B cell (primary cell): ENCODE data around the gene SCFD2.

Experiments used
- EZH2 ChIP-seq: IDR thresholded peaks from 2 replicates; pipeline ENCODE4 v1.6.1; 2012; ENCODE audit warnings: borderline replicate concordance, low read depth, mild to moderate bottlenecking, moderate library complexity, low read length; ENCODE audit not compliant: insufficient read depth, poor library complexity, severe bottlenecking
- TF ChIP-seq, protein P1 (sequence below): fragments of 200-600 bp; IDR thresholded peaks from one replicate; pipeline ENCODE4 v1.8.0; 2022; ENCODE audit warnings: antibody characterized with exemption, mild to moderate bottlenecking

GRCh38 chr4:53016099-53016820 lies 349.6 kb downstream of the SCFD2 start:
- TF ChIP-seq, protein P1, sequence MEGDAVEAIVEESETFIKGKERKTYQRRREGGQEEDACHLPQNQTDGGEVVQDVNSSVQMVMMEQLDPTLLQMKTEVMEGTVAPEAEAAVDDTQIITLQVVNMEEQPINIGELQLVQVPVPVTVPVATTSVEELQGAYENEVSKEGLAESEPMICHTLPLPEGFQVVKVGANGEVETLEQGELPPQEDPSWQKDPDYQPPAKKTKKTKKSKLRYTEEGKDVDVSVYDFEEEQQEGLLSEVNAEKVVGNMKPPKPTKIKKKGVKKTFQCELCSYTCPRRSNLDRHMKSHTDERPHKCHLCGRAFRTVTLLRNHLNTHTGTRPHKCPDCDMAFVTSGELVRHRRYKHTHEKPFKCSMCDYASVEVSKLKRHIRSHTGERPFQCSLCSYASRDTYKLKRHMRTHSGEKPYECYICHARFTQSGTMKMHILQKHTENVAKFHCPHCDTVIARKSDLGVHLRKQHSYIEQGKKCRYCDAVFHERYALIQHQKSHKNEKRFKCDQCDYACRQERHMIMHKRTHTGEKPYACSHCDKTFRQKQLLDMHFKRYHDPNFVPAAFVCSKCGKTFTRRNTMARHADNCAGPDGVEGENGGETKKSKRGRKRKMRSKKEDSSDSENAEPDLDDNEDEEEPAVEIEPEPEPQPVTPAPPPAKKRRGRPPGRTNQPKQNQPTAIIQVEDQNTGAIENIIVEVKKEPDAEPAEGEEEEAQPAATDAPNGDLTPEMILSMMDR, result no peak
- no peak for TF ChIP-seq EZH2
